Osteocyte (in vitro differentiated cells): Measurements from ENCODE around the gene UBR3. TPM values are rescaled to one million over a fixed set of nuclear protein-coding genes. Genes with fewer than 3 reads are reported as not detected.

ENCODE experiments used
- DNase-seq: peaks from one replicate; pipeline ENCODE4 v3.0.0; 2021; ENCODE audit warnings: mixed read lengths; ENCODE audit not compliant: unreplicated experiment; ENCODE audit errors: extremely low spot score
- H3K27ac Mint-ChIP-seq: one replicate; pipeline ENCODE4 v1.8.0; 2021; ENCODE audit warnings: mild to moderate bottlenecking, mixed read lengths; ENCODE audit not compliant: unreplicated experiment
- H3K27me3 Mint-ChIP-seq: one replicate; pipeline ENCODE4 v1.8.0; 2021; ENCODE audit warnings: mixed read lengths; ENCODE audit not compliant: unreplicated experiment
- H3K36me3 Mint-ChIP-seq: one replicate; pipeline ENCODE4 v1.8.0; 2021; ENCODE audit warnings: mixed read lengths; ENCODE audit not compliant: unreplicated experiment
- H3K4me1 Mint-ChIP-seq: one replicate; pipeline ENCODE4 v1.8.0; 2021; ENCODE audit warnings: mixed read lengths; ENCODE audit not compliant: unreplicated experiment
- H3K4me3 Mint-ChIP-seq: one replicate; pipeline ENCODE4 v1.8.0; 2021; ENCODE audit warnings: mild to moderate bottlenecking, moderate library complexity, mixed read lengths; ENCODE audit not compliant: unreplicated experiment
- H3K9me3 Mint-ChIP-seq: one replicate; pipeline ENCODE4 v1.8.0; 2021; ENCODE audit warnings: mixed read lengths; ENCODE audit not compliant: unreplicated experiment
- total RNA-seq: library from RNA; stranded (reverse); gene quantifications from 2 replicates; pipeline ENCODE4 v1.2.1, GENCODE V29; 2021
- TF ChIP-seq, protein P1 (sequence below): fragments of 200-600 bp; sonication (generic); IDR thresholded peaks from 2 replicates; pipeline ENCODE4 v1.5.0; 2021; ENCODE audit warnings: antibody characterized with exemption, mild to moderate bottlenecking, moderate library complexity

Gene UBR3
- total RNA-seq, 1 donor from 2014 or later = 38.0 TPM

DNA sequence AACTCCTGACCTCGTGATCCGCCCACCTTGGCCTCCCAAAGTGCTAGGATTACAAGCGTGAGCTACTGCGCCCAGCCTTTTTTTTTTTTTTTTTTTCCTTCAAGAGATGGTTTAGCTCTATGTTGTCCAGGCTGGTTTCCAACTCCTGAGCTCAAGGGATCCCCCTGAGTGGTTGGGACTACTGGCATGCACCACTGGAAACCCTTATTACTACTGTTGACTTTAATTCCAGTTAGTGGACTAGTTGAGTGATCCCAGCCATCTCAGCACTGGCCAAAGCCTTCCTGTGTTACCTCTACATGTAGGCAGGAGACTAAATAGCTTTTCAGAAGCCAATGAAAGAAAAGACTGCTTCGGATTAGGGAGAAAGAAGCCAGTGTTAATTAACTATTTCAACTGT, 36.7 kb upstream of the UBR3 start:
- Mint-ChIP-seq H3K4me1 (peaks cover 6% of the 10 kb centered on the region), H3K9me3 (no peaks in the 10 kb centered on the region), H3K36me3 (no peaks in the 10 kb centered on the region), H3K4me3 (no peak overlapping the region), H3K27me3 (no peaks in the 10 kb centered on the region), H3K27ac (no peak overlapping the region)
- DNase-seq = no peak
- TF ChIP-seq, protein P1, sequence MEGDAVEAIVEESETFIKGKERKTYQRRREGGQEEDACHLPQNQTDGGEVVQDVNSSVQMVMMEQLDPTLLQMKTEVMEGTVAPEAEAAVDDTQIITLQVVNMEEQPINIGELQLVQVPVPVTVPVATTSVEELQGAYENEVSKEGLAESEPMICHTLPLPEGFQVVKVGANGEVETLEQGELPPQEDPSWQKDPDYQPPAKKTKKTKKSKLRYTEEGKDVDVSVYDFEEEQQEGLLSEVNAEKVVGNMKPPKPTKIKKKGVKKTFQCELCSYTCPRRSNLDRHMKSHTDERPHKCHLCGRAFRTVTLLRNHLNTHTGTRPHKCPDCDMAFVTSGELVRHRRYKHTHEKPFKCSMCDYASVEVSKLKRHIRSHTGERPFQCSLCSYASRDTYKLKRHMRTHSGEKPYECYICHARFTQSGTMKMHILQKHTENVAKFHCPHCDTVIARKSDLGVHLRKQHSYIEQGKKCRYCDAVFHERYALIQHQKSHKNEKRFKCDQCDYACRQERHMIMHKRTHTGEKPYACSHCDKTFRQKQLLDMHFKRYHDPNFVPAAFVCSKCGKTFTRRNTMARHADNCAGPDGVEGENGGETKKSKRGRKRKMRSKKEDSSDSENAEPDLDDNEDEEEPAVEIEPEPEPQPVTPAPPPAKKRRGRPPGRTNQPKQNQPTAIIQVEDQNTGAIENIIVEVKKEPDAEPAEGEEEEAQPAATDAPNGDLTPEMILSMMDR = no peak

DNA sequence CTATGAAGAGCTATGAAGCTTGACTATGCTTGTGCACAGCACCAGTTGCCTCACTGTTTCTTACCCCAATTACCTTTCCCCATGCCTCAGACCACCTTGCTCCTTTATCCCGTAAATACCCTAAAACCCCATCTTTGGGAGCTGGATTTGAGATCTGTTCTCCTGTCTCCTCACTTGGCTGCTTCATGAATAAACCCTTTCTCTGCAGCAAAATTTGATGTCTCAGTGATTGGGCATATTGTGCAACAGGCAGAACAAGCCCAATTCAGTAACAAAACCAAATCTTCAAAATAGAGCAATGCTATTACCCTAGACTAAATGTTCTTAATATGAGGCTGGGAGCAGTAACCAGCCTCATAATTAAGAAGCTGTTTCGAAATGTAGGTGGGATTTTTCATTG, 32.1 kb upstream of the UBR3 start:
- no peak for DNase-seq
- no peak overlapping the region for H3K4me3 Mint-ChIP-seq
- H3K4me1 Mint-ChIP-seq = peaks cover 13% of the 10 kb centered on the region
- no peaks in the 10 kb centered on the region for H3K36me3 Mint-ChIP-seq
- H3K9me3 Mint-ChIP-seq = no peaks in the 10 kb centered on the region
- H3K27ac Mint-ChIP-seq = no peak overlapping the region
- TF ChIP-seq, protein P1 = no peak
- H3K27me3 Mint-ChIP-seq = no peaks in the 10 kb centered on the region

DNA sequence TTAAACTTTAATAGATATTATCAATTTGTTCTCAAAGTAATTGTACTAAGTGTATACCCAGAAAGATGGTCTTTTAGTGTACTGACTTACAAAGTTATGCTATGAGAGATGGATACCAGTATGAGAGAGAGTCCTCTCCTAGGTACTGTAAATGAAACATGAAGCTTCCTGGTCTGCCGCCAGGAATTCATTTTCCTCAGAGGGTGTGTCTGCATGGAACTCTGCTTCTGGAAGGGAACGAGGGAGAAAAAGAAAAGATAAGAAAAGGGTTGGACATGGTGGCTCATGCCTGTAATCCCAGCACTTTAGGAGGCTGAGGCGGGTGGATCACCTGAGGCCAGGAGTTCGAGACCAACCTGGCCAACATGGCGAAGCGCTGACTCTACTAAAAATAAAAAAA, 30.8 kb upstream of the UBR3 start:
- no peaks in the 10 kb centered on the region for H3K27me3 Mint-ChIP-seq
- no peak for DNase-seq
- no peak overlapping the region for H3K27ac Mint-ChIP-seq
- H3K9me3 Mint-ChIP-seq = no peaks in the 10 kb centered on the region
- peaks cover 4% of the 10 kb centered on the region for H3K36me3 Mint-ChIP-seq
- H3K4me1 Mint-ChIP-seq = peaks cover 21% of the 10 kb centered on the region
- H3K4me3 Mint-ChIP-seq = no peak overlapping the region
- TF ChIP-seq, protein P1 = no peak

DNA sequence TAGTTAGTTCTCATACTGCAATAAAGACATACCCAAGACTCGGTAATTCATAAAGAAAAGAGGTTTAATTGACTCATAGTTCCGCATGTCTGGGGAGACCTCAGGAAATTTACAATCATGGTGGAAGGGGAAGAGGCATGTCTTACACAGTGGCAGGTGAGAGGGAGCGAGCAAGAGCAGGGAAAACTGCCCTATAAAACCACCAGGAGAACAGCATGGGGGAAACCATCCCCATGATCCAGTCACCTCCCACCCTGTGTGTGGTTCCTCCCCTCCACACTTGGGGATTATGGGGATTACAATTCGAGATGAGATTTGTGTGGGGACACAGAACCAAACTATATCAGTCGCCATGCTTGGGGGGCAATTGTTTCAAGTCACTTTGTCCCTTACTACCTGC, 29.7 kb upstream of the UBR3 start:
- peaks cover 22% of the 10 kb centered on the region for H3K4me1 Mint-ChIP-seq
- H3K27me3 Mint-ChIP-seq = no peaks in the 10 kb centered on the region
- no peak for DNase-seq
- no peak overlapping the region for H3K27ac Mint-ChIP-seq
- H3K4me3 Mint-ChIP-seq = peak overlapping the region; percentile 33
- no peaks in the 10 kb centered on the region for H3K9me3 Mint-ChIP-seq
- TF ChIP-seq, protein P1 = no peak
- H3K36me3 Mint-ChIP-seq = peaks cover 6% of the 10 kb centered on the region

DNA sequence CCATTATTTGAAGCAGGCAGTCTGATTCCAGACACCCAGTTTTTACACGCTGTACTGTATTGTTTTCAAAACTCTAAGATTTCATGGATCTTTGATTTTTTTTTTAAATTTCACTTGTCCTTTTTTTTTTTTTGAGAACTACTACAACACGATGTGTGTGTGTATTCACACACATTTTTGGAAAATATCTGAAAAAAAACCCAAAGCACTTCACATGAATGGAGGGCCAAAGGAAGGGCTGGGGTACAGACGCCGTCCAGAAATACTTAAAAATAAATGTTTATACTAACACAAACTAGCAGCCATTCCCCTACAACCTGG, 28.9 kb upstream of the UBR3 start:
- no peaks in the 10 kb centered on the region for H3K27me3 Mint-ChIP-seq
- H3K4me1 Mint-ChIP-seq = peaks cover 23% of the 10 kb centered on the region
- no peak for DNase-seq
- H3K9me3 Mint-ChIP-seq = no peaks in the 10 kb centered on the region
- peak overlapping the region; percentile 81 for H3K27ac Mint-ChIP-seq
- peaks cover 9% of the 10 kb centered on the region for H3K36me3 Mint-ChIP-seq
- peak overlapping the region; percentile 86 for H3K4me3 Mint-ChIP-seq
- TF ChIP-seq, protein P1 = no peak
